B cell (primary cell): Measurements from ENCODE around the gene KLHDC8A.

ENCODE experiments used
- CTCF ChIP-seq: fragments of 200-600 bp; IDR thresholded peaks from one replicate; pipeline ENCODE4 v1.8.0; 2022; ENCODE audit warnings: antibody characterized with exemption, mild to moderate bottlenecking
- EZH2 ChIP-seq: IDR thresholded peaks from 2 replicates; pipeline ENCODE4 v1.6.1; 2012; ENCODE audit warnings: borderline replicate concordance, low read depth, mild to moderate bottlenecking, moderate library complexity, low read length; ENCODE audit not compliant: insufficient read depth, poor library complexity, severe bottlenecking

GRCh38 chr1:205319081-205320018 is 37.4 kb downstream of the KLHDC8A start:
- TF ChIP-seq CTCF (no peak), EZH2 (no peak)
